Epithelial cell of esophagus (primary cell): ENCODE data around the gene CCDC92.

Experiments
- DNase-seq: peaks from one replicate; pipeline ENCODE4 v3.0.0; 2010; ENCODE audit warnings: low read depth
- H3K4me3 ChIP-seq: 2 replicates; pipeline ENCODE4 v1.5.1; 2011; ENCODE audit warnings: mild to moderate bottlenecking, low read length, control low read depth
- TF ChIP-seq, protein P1 (sequence below): IDR thresholded peaks from 2 replicates; pipeline ENCODE4 v1.5.1; 2011; ENCODE audit warnings: low read depth, mild to moderate bottlenecking, low read length, control low read depth, inconsistent platforms; ENCODE audit not compliant: insufficient read depth; ENCODE audit errors: missing control alignments

CCDC92 gene

DNA sequence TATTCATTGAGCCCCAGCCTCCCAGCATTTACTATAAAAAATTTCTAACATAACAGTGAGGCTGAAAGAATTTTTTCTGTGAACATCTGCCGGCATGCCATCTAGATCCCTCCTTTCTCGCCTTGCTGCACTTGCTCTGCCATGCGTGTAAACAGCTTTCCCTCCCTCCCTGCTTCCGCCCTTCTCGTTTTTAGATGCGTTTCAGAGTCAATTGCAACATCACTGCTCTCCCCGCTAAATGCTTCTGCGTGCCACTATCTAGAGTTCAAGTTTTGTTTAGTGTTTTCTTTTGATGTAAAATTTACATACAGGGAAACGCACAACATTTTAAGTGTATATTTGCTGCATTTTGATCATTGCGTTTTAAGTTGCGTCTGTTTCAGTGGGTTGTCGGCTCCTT, 83.6 kb downstream of the CCDC92 start:
- TF ChIP-seq, protein P1, sequence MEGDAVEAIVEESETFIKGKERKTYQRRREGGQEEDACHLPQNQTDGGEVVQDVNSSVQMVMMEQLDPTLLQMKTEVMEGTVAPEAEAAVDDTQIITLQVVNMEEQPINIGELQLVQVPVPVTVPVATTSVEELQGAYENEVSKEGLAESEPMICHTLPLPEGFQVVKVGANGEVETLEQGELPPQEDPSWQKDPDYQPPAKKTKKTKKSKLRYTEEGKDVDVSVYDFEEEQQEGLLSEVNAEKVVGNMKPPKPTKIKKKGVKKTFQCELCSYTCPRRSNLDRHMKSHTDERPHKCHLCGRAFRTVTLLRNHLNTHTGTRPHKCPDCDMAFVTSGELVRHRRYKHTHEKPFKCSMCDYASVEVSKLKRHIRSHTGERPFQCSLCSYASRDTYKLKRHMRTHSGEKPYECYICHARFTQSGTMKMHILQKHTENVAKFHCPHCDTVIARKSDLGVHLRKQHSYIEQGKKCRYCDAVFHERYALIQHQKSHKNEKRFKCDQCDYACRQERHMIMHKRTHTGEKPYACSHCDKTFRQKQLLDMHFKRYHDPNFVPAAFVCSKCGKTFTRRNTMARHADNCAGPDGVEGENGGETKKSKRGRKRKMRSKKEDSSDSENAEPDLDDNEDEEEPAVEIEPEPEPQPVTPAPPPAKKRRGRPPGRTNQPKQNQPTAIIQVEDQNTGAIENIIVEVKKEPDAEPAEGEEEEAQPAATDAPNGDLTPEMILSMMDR, result no peak
- H3K4me3 ChIP-seq, result no peak overlapping the region
- DNase-seq, result no peak

DNA sequence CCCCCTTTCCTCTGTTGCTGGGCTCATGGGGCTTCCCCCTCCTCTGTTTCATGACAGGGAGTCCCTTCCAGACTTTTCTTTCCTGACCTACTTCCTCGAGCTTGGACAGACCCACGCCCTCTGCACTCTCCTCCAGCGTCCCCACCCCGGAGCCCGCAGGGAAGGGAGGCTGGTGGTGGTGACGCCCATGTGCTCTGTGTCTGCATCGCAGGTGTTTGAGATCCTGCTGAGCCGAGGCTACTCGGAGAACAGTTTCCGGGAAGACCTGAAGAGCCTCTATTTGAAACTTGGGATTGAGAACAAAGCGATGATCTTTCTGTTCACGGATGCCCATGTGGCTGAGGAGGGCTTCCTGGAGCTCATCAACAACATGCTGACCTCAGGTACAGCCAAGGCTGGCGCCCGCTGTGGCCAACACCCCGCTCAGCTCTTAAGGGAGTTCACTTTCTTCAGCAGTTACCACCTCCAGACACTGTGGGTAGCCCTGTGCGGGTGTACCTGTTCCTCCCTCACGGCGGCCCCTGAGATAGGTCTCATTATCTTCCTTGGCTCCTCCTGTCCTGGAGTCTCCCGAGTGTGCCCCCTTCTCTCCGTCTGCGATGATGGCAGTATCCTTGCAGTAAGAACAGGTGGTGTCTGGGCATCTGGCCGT, 85.6 kb downstream of the CCDC92 start:
- no peak for DNase-seq
- TF ChIP-seq, protein P1, result no peak
- H3K4me3 ChIP-seq, result no peak overlapping the region

DNA sequence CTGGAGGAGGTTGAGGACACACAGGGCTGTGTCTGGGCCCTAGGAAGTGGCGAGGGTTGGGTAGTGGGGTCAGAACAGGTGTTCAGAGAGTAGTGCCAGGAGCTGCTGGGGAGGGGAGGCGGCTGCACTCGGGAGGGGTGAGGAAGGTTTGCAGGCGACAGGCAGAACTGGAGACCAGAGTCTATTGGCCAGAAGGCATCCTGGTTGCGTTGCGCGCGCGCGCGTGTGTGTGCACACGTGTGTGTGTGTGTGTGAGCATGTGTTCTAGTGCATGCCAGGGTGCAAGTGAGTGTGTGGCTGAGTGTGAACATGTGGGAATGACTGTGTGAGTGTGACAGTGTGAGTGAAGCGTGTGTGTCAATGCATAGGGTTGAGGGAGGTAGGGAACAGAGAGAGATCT, 86.4 kb downstream of the CCDC92 start:
- TF ChIP-seq, protein P1, result no peak
- no peak overlapping the region for H3K4me3 ChIP-seq
- DNase-seq, result no peak
